M059J (cell line): Measurements from ENCODE around the gene HDAC5. TPM values are rescaled to one million over a fixed set of nuclear protein-coding genes. Genes with fewer than 3 reads are reported as not detected.

Experiments used
- DNase-seq: peaks from one replicate; pipeline ENCODE4 v3.0.0-alpha.2; 2012; ENCODE audit warnings: low read depth
- total RNA-seq: library from RNA; depleted of rRNA; stranded (reverse); fragments of >200 nt; shearing (Covaris generic); gene quantifications from 2 replicates; pipeline ENCODE4 v1.2.3, GENCODE V29; 2014

HDAC5 gene
- total RNA-seq, 1 experiment from 2014 or later, result 46.0 TPM

DNA sequence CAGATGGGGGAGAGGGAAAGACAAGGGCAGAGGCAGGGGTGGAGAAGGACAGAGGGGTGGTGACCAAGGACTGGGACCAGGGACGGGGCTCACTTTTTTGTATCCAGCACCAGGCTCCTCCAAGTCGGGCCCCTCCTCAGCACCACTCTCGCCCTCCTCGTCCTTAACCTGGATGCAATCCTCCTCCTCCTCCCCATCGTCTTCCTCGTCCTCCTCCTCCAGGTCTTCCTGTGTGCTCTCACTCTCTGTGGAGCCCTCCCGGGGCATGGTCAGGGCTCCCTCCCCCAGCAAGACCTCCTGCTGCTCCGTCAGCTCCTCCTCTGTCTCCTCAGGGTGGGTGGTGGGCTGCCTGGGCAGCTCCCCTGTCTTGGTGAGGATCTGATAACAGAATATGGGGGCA lies 36.1 kb downstream of the HDAC5 start:
- no peak for DNase-seq

GRCh38 chr17:44086364-44087311 lies 36.8 kb downstream of the HDAC5 start:
- peak; percentile 94 for DNase-seq

DNA sequence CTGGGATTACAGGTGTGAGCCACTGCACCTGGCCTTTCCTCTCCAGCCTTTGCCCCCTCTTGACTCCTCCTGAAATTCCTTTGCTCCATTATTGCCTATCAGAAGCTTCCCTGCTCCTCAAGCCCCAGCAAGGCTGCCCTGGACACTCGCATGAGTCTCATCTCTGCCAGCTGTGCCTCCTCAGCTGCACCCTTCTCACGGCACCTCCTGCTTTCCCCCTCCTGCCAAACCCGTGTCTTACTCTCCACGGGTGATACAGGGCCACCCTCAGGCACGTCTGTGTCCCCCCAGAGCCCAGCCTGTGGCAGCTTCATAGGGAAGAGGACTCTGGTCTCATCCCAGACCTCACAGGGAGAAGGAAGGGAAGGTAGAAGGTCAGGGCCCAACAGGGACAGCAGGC lies 37.5 kb downstream of the HDAC5 start:
- DNase-seq, result no peak

- no peak for DNase-seq
Measured at GRCh38 chr17:44084921-44085320, 38.5 kb downstream of the HDAC5 start.

DNA sequence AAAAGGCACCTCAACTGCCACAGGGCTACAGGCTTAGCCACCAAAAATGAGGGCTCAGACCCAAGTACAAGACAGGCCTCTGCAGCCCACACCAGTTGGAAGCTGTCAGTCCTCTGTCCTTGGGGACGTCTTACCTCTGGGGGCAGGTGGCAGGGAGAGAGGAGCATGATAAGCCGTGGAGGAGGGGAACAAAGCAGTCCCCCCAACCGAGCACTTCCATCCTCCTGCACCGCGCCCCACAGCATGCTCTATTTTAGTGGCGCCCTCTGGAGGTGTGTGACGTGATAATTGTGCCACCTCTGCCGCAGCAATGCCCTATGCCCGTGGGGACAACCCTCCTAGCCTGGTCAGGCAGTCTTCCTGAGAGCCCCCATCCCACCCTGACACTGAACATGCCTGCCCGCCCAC lies 39.3 kb downstream of the HDAC5 start:
- no peak for DNase-seq

- DNase-seq, result peak; percentile 42
Measured at GRCh38 chr17:44083250-44083849, 40.1 kb downstream of the HDAC5 start.

DNA sequence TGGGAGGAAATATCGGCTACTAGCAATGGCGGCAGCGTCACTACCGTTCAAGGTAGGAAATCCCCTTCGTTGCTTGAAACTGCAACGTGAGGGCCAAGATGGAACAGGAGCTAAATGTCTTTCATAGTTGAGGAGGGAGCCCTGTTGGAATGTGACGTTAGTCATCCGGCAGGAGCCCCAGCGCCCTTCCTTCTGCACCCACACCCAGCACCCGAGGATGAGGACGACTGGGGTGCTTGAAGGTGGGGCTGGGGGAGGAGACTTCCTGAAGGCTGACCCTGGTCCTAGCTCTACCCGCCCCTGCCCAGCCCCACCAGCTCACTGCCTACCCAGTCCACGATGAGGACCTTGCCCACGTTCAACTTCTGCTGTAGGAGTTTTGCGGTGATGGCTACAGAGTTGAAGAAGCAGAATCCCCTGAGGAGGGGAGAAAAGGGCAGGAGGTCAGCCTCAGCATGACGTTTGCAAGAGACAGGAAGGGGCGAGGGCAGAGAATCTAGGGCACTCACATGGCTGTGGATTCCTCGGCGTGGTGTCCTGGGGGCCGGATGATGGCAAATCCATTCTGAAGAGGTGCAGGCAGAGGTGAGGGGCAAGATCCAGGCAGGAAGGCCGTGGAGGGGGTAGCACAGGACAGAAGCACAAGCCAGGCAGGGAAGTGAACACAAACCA lies 41.0 kb downstream of the HDAC5 start:
- DNase-seq, result no peak

GRCh38 chr17:44081681-44082080 lies 41.8 kb downstream of the HDAC5 start:
- DNase-seq, result peak; percentile 74

DNA sequence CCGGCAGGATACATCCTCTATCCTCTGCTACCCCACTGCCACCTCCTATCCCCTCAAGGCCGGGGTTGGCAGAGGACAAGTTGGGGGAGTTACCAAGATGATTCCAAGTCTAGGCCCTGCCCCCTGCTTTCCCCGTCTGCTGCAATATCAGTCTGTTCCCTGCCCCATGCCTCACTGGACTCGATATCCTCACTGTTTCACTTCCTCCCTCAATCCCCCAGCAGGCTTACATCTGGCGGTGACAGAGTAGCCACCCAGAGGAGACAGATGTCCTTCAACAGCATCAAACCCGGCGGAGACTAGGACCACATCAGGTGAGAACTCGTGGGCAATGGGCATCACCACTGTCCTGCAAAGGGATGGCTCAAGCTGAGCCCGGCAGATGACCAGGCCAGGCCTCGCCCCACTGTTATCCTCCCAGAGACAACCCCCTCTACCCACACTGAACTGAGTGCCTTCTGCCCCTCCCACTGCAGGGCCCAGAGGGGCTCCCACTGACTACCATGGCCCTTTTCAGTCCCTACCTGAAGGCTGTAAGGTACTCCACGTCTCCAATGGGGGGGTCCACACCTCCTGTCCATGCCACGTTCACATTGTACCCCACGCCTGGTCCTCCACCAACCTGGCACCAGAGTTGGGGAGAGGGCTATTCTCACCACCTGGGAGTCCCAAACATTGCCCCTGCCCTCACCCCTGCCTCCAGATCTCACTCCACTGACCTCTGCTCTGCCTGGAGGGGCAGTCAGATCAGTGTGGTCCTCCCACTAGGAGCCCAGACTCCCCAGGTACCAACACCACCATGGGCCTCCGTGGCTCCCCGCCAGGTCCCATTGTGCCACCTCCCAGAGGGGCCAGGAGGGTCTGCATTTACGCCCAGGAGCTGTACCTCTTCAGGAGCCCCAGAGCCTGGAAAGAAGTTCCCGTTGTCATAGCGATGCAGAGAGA lies 43.3 kb downstream of the HDAC5 start:
- no peak for DNase-seq

- no peak for DNase-seq
Measured at GRCh38 chr17:44078412-44078811, 45.0 kb downstream of the HDAC5 start.

GRCh38 chr17:44077595-44077909 lies 45.9 kb downstream of the HDAC5 start:
- no peak for DNase-seq

DNA sequence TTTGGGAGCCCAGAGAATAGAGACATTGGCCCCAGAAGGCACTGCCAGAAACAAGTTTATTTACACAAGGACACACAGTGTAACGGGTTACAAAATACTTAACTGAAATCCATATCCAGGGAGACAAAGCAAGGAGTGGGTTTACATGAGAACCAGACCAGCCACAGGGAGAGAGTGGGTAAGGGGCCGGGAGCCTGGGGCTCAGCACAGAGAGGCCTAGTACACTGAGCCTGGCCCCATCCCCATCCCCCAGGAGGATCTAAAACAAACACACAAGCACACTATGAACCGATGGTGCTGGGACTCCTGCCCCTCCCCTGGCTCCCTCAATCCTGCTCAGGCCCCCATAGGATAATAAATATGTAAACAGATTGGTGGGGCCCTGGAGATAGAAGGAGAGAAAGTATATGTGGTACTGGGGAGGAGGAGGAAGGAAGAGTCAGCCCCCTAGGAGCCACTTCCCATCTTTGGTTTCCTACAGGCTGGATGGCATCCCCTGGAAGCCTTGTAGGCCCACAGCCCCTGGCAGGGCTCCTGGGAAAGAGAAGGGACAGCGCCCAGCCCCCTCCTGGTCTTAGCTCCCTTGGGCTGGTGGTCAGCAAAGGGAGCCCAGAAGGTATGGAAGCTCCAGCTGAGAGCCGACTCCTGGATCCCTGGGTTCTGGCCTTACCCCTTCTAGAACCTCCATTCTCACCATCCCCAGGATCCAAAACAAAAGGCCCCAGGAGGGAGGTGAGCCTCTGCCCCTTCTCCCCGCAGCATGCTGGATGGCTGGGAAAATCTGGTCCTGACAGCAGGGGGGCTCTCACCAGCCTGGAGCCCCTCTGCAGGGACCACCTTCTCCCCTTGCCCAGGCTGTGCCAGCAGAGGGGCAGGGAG lies 46.5 kb downstream of the HDAC5 start:
- DNase-seq, result no peak

DNA sequence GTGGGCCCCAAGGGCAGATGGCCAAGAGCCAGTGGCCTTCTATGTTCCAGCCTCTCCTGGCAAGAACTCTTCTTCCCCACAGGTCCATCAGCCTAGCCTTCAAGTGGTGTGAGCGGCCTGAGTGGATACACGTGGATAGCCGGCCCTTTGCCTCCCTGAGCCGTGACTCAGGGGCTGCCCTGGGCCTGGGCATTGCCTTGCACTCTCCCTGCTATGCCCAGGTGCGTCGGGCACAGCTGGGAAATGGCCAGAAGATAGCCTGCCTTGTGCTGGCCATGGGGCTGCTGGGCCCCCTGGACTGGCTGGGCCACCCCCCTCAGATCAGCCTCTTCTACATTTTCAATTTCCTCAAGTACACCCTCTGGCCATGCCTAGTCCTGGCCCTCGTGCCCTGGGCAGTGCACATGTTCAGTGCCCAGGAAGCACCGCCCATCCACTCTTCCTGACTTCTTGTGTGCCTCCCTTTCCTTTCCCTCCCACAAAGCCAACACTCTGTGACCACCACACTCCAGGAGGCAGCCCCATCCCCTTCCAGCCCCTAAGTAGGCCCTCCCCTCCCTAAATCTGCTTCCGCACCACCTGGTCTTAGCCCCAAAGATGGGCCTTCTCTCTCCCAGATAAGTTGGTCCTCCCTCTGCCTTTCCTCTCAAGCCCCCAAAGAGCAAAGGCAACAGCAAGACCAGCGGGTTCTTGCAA lies 47.7 kb downstream of the HDAC5 start:
- no peak for DNase-seq

GRCh38 chr17:44074911-44075285 lies 48.5 kb downstream of the HDAC5 start:
- no peak for DNase-seq

- no peak for DNase-seq
Measured at GRCh38 chr17:44074231-44074910, 49.1 kb downstream of the HDAC5 start.

DNA sequence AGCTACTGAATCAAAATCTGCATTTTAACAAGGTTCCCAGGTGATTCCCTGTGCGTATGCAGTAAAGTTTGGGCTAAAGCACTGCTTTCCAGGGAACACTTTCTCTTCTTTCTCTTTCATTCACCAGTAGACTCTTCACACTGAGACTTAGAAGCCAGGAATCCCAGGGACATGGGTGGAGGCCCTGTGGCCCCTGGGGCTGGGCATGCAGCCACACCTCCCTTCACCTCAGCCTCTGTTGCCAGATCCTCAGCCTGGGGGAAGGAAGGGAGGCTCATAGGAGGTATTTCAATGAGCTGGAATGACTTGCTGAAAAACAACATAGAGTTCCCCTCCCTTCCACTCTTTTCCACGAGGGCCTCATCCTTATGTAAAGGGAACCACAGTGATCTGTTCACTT lies 51.7 kb downstream of the HDAC5 start:
- peak; percentile 39 for DNase-seq

DNA sequence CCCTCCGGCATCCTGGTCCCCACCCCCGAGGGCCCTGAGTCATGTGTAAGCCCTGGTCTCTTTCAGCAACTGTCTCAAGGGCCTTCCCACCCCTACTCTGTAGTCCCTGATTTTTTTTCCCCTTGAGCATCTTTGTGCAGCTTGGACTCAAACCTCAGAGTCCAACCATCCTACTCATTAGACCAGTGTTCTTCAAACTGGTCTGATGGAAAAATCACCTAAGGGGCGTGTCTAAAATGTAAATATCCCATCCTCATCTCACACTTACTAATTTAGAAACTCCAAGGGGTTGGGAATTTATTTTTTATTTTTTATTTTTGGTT lies 52.3 kb downstream of the HDAC5 start:
- DNase-seq, result peak; percentile 84

DNA sequence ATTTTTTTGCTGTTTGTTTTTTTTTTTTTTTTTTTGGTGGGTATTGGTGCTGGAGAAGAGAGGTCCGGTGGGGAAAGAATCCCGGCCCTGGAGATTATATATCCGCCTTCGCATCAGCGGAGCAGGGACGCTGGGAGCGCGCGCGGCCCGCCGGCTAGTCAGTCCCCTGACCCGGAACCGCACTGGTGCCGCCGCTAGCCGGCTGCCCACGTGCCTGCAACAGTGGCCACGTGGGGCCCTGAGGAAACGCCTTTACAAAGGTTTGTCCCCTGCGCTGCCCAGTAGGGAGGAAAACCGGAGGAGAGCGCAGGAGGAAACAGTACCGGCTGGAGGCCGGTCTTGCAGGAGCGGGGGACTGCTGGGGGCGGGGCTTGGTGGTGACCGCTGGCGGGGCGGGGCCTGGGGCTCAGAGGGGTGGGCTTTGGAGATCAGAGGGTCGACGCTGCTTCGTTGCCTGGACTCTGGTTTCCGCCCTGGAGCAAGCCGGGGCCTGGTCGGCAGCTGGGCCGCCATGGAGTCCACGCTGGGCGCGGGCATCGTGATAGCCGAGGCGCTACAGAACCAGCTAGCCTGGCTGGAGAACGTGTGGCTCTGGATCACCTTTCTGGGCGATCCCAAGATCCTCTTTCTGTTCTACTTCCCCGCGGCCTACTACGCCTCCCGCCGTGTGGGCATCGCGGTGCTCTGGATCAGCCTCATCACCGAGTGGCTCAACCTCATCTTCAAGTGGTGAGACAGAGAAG lies 52.8 kb downstream of the HDAC5 start, which contains the start of gene G6PC3:
TSS of gene G6PC3 (plus strand) at position 281 of the 743 bp plus-strand sequence. CDS start at position 512, 231 bp downstream.
- peak; percentile 96 for DNase-seq

DNA sequence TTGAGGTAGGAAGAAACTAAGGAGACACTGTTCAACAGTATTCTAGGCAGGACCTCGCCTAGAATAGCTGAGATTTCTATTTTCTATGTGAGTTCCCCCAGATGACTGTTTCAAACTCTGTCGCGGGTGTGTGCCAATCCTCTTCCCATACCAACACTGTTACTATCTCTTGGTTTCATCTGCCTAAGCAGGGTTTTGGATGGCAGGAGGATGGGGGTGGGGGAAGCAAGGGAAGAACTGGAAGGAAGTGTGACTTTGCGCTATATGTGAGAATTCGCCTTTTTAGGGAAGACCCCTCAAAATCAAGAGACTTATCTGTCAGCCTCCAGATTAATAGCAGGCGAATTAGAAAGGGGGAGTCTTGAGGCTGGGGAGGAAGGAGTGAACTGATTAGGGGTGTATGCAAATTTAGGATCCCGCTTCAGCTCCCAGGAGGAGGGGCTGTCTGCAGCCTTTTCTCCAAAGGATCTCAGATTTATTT lies 53.4 kb downstream of the HDAC5 start:
- no peak for DNase-seq
